HepG2 (cell line): ENCODE measurements around the gene B4GALT5. TPM values are rescaled to one million over a fixed set of nuclear protein-coding genes. Genes with fewer than 3 reads are reported as not detected.
A peak's percentile ranks its signal among the peaks of the same experiment; 100 is the strongest.

Experiments
- ATRX ChIP-seq: sonication (generic); formaldehyde crosslinking; IDR thresholded peaks from 2 replicates; pipeline ENCODE4 v1.4.0; 2020; ENCODE audit warnings: missing genetic modification reagents, borderline replicate concordance
- HINFP ChIP-seq: sonication (generic); formaldehyde crosslinking; IDR thresholded peaks from 2 replicates; pipeline ENCODE4 v1.4.0; 2020; ENCODE audit warnings: low read depth, mild to moderate bottlenecking, missing genetic modification reagents
- HNRNPUL1 ChIP-seq: fragments of 200-400 bp; formaldehyde crosslinking; IDR thresholded peaks from 2 replicates; pipeline ENCODE4 v1.6.1; 2017; ENCODE audit warnings: low read depth, mild to moderate bottlenecking, low read length, moderate library complexity
- KLF15 ChIP-seq: sonication (generic); formaldehyde crosslinking; IDR thresholded peaks from 2 replicates; pipeline ENCODE4 v1.8.1; 2023; ENCODE audit warnings: borderline replicate concordance, mild to moderate bottlenecking, inconsistent platforms, missing genetic modification reagents, mixed read lengths
- MAZ ChIP-seq, 2 experiments: sonication (generic) in 1 of 2; formaldehyde crosslinking in 1 of 2; IDR thresholded peaks; 2 replicates each; pipeline versions ENCODE4 v1.5.0 to v1.6.1; 2012 to 2020; ENCODE audit warnings: low read depth in 2 of 2, mild to moderate bottlenecking in 2 of 2, borderline replicate concordance in 1 of 2, improper control_type of control experiment in 1 of 2, low read length in 1 of 2, missing genetic modification reagents in 1 of 2, moderate library complexity in 1 of 2
- NONO ChIP-seq, 2 experiments: fragments of 450-650 bp in 1 of 2; sonication (generic) in 1 of 2; formaldehyde crosslinking in 1 of 2; IDR thresholded peaks in 1 of 2; conservative IDR thresholded peaks in 1 of 2; 2 replicates each; pipeline versions ENCODE4 v1.6.1 to v1.8.0; 2017 to 2022; ENCODE audit warnings: mild to moderate bottlenecking in 1 of 2, missing genetic modification reagents in 1 of 2, moderate library complexity in 1 of 2
- NR1H2 ChIP-seq: sonication (generic); formaldehyde crosslinking; IDR thresholded peaks from 2 replicates; pipeline ENCODE4 v1.8.1; 2022; ENCODE audit warnings: low read depth, missing genetic modification reagents, borderline replicate concordance
- NR3C1 ChIP-seq: sonication (generic); formaldehyde crosslinking; IDR thresholded peaks from 2 replicates; pipeline ENCODE4 v1.4.0; 2020; ENCODE audit warnings: missing genetic modification reagents
- SAP130 ChIP-seq: IDR thresholded peaks from 2 replicates; pipeline ENCODE4 v1.6.1; 2016; ENCODE audit warnings: low read depth
- TAF1 ChIP-seq: sonication (generic); formaldehyde crosslinking; IDR thresholded peaks from 2 replicates; pipeline ENCODE4 v1.4.0; 2020; ENCODE audit warnings: missing genetic modification reagents
- TRIM24 ChIP-seq: sonication (generic); formaldehyde crosslinking; IDR thresholded peaks from 2 replicates; pipeline ENCODE4 v1.8.0; 2022; ENCODE audit warnings: mild to moderate bottlenecking, missing genetic modification reagents
- ZBTB4 ChIP-seq: sonication (generic); formaldehyde crosslinking; IDR thresholded peaks from 2 replicates; pipeline ENCODE4 v1.4.0; 2020; ENCODE audit warnings: missing genetic modification reagents, mild to moderate bottlenecking, borderline replicate concordance
- ZFAT ChIP-seq: sonication (generic); formaldehyde crosslinking; conservative IDR thresholded peaks from 2 replicates; pipeline ENCODE4 v1.8.1; 2023; ENCODE audit warnings: missing genetic modification reagents, inconsistent platforms
- ZNF333 ChIP-seq: sonication (generic); formaldehyde crosslinking; IDR thresholded peaks from 2 replicates; pipeline ENCODE4 v1.4.0; 2020; ENCODE audit warnings: mild to moderate bottlenecking, missing genetic modification reagents, borderline replicate concordance
- ZNF501 ChIP-seq: sonication (generic); formaldehyde crosslinking; IDR thresholded peaks from 2 replicates; pipeline ENCODE4 v1.5.1; 2020; ENCODE audit warnings: mild to moderate bottlenecking, moderate library complexity, missing genetic modification reagents
- ZNF703 ChIP-seq: sonication (generic); formaldehyde crosslinking; IDR thresholded peaks from 2 replicates; pipeline ENCODE4 v1.5.1; 2020; ENCODE audit warnings: missing genetic modification reagents, mild to moderate bottlenecking, moderate library complexity, borderline replicate concordance
- ZNF790 ChIP-seq: sonication (generic); formaldehyde crosslinking; IDR thresholded peaks from 2 replicates; pipeline ENCODE4 v1.8.0; 2022; ENCODE audit warnings: missing genetic modification reagents, mild to moderate bottlenecking, borderline replicate concordance
- polyA plus RNA-seq, 8 experiments: library from polyadenylated mRNA; depleted of rRNA in 3 of 8; stranded (reverse) in 7 of 8; unstranded in 1 of 8; fragments of >200 nt; fragmentation: Illumina TruSeq in 4 of 8; extraction: Trizol in 4 of 8; gene quantifications; 2 replicates each; pipeline versions ENCODE4 v1.2.1 to v1.2.3, GENCODE V29; 2011 to 2016; ENCODE audit warnings: low read depth in 4 of 8, missing spikeins in 1 of 8, mixed read lengths in 1 of 8; ENCODE audit not compliant: insufficient read depth in 1 of 8
- total RNA-seq, 5 experiments: library from RNA; depleted of rRNA; stranded (reverse); fragments of >200 nt; fragmentation: Illumina TruSeq; extraction: Trizol; gene quantifications; 2 replicates each; pipeline ENCODE4 v1.2.3, GENCODE V29; 2016; ENCODE audit warnings: low read depth in 1 of 5
- TF ChIP-seq, protein P1 (sequence below): fragments of 450-650 bp; IDR thresholded peaks from 2 replicates; pipeline ENCODE4 v1.6.1; 2017; ENCODE audit warnings: mild to moderate bottlenecking
- TF ChIP-seq, protein P2 (sequence below): sonication (generic); formaldehyde crosslinking; IDR thresholded peaks from 2 replicates; pipeline ENCODE4 v1.8.0; 2023; ENCODE audit warnings: mild to moderate bottlenecking, missing genetic modification reagents

The B4GALT5 gene
- total and polyA plus RNA-seq, 2 of the 13 experiments (the other 11 are each of a cell fraction or from before 2014, with no cell fraction given): 27.3 to 30.9 TPM

DNA sequence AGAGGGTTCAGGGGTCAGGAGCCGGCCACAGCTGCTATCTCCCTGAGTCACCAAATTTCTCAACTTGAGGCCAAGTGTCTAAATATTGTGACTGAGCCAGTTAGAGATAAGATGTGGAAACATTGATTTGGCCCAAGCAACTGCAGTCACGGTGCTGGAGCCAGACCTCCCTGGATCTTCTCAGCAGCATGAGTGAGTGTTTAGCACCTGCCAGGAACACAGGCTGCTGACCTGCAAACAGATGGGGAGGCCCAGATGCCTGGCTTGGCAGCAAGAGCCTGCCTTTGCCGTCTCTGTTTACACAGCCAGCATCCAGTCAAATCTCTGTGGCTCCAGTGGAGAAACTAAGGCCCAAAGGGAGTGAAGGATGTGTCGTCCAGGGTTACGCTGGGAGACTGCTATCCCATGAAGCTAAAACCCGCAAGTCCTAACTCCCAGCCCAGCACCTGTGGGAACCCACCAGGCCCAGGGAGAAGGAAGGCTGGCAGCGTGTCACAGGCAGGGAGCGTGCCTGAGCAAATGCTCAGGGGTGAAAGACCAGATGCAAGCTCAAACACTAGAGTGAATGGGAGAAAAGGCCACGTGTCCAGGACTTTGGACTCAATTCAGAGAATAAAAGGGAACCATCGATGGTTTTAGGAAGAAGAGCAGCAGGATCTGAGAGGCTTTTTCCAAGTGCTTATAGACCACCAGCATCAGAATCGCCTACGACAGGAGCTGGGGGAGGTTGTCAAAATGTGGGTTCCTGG lies 129.8 kb downstream of the B4GALT5 start (continued):
- TF ChIP-seq, protein P1, sequence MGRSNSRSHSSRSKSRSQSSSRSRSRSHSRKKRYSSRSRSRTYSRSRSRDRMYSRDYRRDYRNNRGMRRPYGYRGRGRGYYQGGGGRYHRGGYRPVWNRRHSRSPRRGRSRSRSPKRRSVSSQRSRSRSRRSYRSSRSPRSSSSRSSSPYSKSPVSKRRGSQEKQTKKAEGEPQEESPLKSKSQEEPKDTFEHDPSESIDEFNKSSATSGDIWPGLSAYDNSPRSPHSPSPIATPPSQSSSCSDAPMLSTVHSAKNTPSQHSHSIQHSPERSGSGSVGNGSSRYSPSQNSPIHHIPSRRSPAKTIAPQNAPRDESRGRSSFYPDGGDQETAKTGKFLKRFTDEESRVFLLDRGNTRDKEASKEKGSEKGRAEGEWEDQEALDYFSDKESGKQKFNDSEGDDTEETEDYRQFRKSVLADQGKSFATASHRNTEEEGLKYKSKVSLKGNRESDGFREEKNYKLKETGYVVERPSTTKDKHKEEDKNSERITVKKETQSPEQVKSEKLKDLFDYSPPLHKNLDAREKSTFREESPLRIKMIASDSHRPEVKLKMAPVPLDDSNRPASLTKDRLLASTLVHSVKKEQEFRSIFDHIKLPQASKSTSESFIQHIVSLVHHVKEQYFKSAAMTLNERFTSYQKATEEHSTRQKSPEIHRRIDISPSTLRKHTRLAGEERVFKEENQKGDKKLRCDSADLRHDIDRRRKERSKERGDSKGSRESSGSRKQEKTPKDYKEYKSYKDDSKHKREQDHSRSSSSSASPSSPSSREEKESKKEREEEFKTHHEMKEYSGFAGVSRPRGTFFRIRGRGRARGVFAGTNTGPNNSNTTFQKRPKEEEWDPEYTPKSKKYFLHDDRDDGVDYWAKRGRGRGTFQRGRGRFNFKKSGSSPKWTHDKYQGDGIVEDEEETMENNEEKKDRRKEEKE: no peak
- peak; percentile 99 for TF ChIP-seq ZNF501 (CRISPR knock-in tag)
- no peak for TF ChIP-seq ZNF790 (CRISPR knock-in tag)
- peak; percentile 37; the same call in 1 of the 2 replicates for TF ChIP-seq HINFP (CRISPR knock-in tag)
- no peak for TF ChIP-seq ATRX (CRISPR knock-in tag)
- TF ChIP-seq ZFAT (CRISPR knock-in tag): no peak
- no peak for TF ChIP-seq NR3C1
- peak; percentile 78 for TF ChIP-seq TAF1 (CRISPR knock-in tag)
- 0 out of 2 replicates have a peak, but pooled peaks have one; percentile 24 for TF ChIP-seq TRIM24 (CRISPR knock-in tag)
- TF ChIP-seq HNRNPUL1: no peak
- TF ChIP-seq, protein P2, sequence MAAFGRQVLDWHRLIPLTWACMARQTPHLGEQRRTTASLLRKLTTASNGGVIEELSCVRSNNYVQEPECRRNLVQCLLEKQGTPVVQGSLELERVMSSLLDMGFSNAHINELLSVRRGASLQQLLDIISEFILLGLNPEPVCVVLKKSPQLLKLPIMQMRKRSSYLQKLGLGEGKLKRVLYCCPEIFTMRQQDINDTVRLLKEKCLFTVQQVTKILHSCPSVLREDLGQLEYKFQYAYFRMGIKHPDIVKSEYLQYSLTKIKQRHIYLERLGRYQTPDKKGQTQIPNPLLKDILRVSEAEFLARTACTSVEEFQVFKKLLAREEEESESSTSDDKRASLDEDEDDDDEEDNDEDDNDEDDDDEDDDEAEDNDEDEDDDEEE: peak; percentile 64; the same call in 1 of the 2 replicates
- TF ChIP-seq ZNF703 (CRISPR knock-in tag): no peak
- TF ChIP-seq ZBTB4 (CRISPR knock-in tag): peak; percentile 80; the same call in 1 of the 2 replicates
- 0 out of 2 replicates have a peak, but pooled peaks have one; percentile 32 for TF ChIP-seq KLF15 (CRISPR knock-in tag)
- TF ChIP-seq MAZ (IDR thresholded peaks at IDR 0.05; ENCODE audit: borderline replicate concordance, low read depth, low read length): no peak; the same call in 1 of the 2 replicates
- TF ChIP-seq MAZ (CRISPR knock-in tag; IDR thresholded peaks at IDR 0.05; ENCODE audit: low read depth): peak; percentile 54
- TF ChIP-seq NR1H2: no peak; the same call in 1 of the 2 replicates
- peak; percentile 92 for TF ChIP-seq SAP130 (CRISPR knock-in tag)
- TF ChIP-seq ZNF333 (CRISPR knock-in tag): 0 out of 2 replicates have a peak, but pooled peaks have one; percentile 64
- no peak for TF ChIP-seq NONO (IDR thresholded peaks at IDR 0.05)
- peak; percentile 68 for TF ChIP-seq NONO (CRISPR knock-in tag; conservative IDR thresholded peaks at IDR 0.05)
